ENCODE results near the gene RNU5B-1.
A peak's percentile ranks its signal among the peaks of the same experiment; 100 is the strongest.

DNA sequence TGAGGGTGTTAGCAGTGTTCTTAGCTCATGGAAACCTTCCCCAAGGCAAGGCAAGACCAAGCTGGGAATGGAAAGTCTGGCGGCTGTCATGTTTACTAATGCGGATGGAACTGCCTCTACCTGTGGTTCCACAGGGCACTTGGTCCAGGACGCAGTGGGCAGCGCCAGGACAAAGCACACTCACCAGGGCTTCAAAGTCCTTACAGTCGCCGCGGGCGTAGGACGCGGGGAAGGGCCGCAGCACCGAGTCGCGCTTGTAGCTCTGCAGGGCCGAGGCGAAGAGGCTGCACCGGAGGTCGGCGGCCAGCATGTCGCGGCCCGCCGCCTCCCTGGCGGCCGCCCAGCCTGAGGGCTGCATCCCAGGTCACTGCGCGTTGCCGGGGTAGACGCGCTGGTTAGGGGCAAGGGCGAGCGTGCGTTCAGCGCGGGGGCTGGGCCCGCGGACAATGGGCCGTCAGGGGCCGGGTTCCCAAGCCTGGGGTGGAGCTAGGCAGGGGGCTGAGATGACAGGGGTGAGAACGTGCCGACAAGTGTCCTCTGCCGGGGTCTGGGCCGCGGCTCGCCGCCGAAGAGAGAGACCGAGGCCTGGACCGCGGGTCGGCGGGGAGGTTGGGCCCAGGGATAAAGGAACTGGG lies 18.3 kb upstream of the RNU5B-1 start:
- TF ChIP-seq, protein P1, sequence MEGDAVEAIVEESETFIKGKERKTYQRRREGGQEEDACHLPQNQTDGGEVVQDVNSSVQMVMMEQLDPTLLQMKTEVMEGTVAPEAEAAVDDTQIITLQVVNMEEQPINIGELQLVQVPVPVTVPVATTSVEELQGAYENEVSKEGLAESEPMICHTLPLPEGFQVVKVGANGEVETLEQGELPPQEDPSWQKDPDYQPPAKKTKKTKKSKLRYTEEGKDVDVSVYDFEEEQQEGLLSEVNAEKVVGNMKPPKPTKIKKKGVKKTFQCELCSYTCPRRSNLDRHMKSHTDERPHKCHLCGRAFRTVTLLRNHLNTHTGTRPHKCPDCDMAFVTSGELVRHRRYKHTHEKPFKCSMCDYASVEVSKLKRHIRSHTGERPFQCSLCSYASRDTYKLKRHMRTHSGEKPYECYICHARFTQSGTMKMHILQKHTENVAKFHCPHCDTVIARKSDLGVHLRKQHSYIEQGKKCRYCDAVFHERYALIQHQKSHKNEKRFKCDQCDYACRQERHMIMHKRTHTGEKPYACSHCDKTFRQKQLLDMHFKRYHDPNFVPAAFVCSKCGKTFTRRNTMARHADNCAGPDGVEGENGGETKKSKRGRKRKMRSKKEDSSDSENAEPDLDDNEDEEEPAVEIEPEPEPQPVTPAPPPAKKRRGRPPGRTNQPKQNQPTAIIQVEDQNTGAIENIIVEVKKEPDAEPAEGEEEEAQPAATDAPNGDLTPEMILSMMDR (IDR thresholded peaks at IDR 0.05) = no peak
- peak in 1 of 2 donors; percentile 3 for TF ChIP-seq POLR2A (IDR thresholded peaks at IDR 0.05)

All from thyroid gland (tissue), 4 donors.